NCI-H2196 treated with DMSO at 0.1 percent for 48 hours (cell line): ENCODE measurements around the gene LMCD1.

Experiments used
- DNase-seq: peaks from one replicate; lab custom pipeline; 2025; ENCODE audit not compliant: unreplicated experiment; lab: John Stamatoyannopoulos, UW

The LMCD1 gene

DNA sequence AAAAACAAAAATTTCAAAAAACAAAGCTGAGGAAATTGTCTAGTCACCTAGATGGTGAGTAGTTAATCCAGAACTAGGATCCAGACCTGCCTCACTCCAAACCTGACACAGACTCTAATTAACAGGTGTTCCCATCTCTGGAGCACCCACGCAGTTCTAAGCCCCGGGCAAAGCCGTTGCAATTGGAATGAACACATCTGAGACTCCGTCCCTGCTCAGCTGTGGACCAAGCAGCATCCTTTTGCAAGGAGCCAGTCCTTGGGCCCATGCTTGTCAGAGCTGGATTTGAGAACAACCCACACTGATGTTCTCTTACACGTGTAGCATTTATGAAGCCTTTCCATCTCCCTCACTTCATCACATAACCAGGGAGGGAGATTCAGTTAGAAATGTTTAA, 54.8 kb downstream of the LMCD1 start:
- no peak for DNase-seq

DNA sequence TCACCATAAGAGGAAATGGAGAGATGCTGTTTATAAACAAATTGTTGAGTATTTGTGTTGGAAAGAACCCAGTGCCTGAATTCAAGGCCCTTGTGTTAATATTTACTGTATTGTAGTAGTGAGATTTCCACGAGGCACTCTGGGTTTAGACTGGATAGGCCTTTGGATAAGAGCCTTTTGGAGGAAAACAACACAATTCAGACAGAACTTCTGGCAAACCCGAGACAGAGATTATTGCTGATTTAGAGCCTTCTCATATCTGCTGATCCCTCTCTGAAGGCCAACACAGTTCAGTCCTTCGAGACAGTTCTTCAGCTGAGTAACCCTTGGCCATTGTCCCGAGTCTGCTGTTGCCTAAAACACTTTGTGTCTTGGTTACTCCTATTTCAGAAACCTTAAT, 55.7 kb downstream of the LMCD1 start:
- DNase-seq: no peak

DNA sequence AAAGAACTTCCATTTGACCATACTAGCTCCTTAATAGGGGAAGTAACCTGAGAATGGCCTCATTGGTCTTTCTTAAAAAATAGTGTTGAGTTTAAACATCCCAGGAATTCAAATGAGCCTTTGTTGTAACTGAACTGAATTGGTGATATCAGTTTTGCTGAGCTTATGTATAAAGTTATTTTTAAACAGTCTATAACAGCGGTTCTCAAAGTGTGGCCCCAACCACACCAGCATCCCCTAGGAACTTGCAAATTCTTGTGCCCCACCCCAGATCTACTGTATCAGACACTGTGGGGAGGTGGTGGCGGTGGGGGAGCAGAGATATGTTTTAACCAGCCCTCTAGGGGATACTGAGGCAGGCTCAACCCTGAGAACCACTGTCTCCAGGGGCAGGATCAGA, 57.0 kb downstream of the LMCD1 start:
- no peak for DNase-seq

DNA sequence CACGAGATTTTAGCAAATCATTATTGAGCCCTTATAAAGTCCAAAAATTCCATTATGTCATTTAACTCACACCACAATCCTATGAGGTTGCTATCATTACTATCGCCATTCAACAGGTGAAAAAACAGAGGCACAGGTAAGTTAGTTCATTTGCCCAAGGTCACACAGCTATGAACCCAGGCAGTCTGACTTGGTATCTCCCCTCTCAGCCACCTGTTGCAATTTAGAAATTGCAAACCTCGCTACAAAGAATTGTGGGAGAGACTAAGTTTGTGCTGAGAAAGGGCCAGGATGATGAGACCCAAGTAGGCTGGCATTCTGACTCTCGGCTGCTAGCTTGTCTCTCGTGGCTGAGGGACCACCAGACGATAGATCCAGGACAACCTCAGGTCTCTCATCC, 57.7 kb downstream of the LMCD1 start:
- no peak for DNase-seq

DNA sequence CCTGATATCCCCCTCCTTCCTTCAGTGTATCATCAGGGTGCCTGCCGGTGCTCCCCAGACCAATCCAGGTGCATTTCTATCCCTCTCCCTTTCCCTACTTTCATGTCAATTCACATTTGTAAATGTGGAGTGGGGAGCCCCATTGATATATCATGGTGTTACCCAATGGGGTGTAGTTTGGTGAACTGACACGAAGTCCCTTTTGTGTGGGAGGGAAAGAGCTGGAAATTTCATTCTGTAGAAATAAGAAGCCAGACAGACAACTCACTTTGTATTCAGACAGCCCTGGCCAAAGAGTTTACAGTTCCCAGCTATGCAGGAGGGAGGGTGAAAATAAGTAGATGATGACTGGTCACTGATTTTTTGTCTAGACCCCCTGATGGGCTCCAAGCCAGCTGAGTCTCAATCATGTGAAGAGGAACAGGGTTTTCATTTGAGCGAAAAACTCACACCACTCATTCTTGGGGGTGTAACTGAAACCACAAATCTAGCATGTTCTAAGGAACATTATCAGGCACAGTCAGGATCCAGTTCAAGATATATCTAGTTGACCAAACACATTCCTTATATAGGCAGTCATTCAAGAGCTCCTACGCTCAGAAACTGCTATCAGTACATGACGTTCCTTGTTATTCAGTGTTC, 58.9 kb downstream of the LMCD1 start:
- no peak for DNase-seq

DNA sequence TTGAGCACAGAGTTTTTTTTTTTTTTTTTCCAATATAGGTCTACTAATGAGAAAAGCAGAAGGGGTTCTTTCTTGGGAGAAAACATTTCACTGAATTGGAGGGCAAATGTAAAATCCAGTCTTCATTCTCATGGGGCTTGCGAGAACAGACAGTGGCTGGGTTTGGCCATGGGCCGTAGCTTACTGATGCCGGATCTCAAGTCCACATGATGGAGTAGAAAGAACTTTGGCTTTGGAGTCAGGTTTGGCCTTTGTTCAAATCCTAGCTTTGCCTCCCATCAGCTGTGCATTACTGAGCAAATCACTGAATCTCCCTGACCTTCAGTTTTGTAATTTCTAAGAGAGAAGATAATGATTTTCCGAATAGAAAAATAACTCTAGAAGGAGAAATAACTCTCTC, 59.7 kb downstream of the LMCD1 start:
- no peak for DNase-seq

DNA sequence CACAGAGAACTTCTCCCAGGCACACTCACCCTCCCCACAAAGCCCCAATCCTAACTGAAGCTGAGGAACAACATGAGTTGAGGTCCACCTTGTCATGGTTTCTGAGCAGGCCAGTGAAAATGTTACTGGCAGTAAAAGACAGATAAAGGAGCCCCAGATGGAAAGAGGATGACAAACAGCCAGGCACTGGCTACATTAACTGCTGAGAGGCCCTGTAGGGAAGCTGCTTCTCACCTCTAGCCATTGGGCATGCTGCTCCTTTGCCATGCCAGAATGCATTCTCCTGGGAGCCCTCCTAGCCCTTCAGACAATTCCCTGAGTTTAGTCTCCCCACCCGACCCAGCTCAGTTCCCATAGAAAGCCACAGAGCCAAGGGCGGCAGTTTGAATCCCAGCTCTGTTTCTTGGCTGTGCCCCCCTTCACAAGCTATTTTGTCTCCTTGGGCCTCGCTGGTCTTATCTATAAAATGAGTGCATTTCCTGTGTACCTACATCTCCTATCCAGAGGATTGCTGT, 60.5 kb downstream of the LMCD1 start:
- no peak for DNase-seq

DNA sequence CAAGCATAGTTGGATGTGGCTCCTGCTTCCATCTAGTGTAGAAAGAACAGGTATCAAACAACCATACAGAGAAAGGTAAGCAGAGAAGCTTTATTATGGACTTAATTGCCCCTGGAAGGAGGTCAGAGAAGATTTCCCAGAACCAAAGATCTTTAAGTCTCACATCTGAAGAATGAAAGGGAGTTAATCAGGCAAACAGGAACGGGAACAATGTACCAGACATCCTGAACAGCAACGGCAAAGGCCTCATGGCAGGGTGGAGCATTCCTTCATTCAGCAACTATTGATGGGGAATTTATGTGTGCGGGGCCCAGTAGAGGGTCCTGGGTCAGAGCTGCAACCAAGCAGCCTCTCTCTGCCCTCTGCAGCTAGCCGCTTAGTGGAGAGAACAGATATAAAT, 61.5 kb downstream of the LMCD1 start:
- DNase-seq: no peak

DNA sequence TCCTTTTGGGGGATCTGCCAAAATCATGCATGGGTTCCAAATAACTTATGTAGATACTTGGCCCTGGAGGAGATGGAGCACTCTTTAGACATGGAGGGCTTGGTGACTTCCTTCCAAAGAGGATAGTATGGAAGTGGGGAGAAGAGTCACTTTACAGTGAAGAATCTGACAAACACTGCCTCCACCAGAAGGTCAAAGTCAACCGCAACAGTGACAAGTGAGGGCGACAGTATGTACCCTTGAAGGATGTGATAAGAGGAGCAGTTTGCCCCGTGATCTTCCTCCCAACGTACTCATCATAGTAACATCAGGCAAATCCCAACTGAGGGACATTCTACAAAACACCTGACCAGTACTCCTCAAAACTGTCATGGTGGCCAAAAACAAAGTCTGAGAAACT, 62.0 kb downstream of the LMCD1 start:
- DNase-seq: no peak

DNA sequence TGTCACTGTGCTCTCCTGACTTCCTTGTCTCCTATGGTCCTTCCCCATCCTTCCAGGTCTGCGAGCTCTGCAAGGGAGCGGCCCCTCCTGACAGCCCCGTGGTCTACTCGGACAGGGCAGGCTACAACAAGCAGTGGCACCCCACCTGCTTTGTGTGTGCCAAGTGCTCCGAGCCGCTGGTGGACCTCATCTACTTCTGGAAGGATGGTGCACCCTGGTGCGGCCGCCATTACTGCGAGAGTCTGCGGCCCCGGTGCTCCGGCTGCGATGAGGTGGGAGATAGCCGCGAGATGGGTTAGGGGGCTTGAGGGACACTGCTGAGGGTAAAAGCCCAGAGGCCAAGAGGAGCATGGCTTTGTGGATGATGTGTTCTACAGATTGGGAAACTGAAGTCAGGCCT, 63.8 kb downstream of the LMCD1 start:
- no peak for DNase-seq

DNA sequence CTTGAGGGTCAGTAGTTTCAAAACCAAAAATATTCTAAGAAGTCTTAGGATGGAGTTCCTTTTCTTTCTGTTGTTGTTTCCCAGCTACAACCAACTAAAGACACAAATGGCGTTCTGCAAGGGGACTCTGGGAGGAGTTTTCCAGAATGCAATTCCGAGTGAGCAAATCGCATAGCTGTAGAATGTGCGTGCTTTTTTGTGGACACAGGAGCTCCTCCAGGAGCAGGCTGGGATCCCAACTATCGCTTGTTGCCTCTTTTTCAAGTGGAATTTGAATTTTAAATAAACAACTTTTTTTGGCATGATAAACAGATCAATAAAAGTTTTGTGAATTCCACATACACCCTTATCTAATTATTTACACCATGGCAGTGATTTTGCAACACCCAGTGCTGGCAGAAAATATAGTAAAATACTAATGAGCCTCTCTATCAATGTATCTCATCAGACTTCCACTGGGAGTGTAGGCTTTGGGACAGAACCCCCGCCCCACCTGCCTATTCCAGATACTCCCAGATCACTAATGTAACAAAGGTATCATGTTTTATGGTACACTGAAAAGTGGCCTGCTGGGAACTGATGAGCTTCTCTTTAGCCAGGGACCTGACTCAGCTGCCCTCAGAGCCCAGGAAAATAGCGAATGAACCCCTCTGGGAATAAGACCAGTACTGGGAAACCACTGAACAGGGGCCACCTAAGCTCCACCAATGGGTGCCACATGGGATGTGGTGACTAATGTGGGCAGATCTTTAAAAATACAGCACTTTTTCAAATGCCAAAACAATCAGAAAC, 66.4 kb downstream of the LMCD1 start:
- DNase-seq: no peak

DNA sequence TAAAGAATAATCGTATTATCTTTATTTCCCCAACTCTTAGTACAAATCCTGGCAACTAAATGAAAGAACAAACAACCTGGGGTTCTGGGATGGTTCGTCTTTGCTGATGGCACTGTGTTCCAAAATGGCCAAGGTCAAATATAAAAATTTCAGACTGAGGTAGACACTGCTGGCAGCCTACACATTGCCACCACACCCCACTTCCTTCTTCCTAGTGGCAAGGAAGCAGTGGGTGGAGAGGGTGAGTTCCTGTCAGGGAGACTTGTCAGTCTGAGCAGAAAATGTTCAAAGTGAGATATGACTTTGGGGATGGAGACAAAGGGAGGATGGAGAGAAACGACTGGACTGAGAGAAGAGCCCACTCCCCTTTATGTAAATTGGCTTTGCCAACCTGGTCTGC, 69.6 kb downstream of the LMCD1 start:
- no peak for DNase-seq

DNA sequence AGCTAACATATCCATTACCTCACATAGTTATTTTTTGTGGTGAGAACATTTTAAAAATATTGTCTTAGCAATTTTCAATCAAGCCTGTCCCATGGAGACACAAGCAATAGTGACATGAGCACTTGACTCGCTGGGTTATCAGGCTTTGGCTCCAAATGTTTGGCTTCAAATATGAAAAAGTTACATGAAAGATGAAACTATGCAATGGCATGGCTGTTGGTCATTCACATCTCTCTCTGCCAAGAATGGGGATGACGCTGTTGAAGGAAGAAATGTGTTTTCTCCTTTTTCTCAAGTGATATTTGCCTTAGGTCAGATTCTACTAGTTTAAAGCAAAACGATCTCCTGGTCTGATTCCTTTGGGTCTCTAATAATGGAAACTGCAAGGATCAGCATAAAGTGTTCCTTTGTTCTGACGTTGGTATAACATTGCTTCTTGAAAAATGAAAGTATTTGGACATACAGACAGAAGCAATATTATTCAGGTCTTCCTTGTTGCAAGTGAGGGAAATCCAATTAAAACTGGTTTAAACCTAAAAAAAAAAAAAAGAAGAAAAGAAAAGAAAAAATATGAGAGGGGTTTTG, 71.8 kb downstream of the LMCD1 start:
- no peak for DNase-seq

DNA sequence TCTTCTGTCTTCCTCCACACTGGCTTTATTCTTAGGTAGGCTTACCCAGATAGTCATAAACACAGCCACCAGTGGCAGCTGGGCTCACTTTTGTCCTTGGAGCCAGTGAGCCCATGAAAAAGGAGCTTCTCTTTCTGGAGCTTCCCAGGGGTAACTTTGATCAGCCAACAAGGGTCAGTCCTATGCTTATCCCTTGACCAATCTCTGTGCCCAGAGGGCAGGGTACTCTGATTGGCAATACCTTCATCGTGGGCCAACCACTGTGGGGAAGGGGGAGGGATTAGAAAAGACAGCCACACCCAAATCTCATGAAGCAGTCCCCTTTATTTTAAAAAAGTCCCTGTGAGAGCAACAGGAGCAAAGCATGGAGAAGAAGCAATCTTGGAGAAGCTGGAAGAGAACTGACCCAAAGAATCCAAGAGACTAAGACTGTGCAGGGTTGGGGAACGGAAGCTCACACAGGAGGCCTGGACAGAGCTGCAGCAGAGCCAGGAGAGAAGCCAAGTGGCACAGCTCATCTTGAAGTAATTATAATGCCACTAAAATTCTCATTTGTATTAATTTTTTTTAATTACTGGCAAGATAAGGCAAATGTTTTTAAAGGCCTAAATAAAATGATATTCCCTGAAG, 72.5 kb downstream of the LMCD1 start:
- no peak for DNase-seq

DNA sequence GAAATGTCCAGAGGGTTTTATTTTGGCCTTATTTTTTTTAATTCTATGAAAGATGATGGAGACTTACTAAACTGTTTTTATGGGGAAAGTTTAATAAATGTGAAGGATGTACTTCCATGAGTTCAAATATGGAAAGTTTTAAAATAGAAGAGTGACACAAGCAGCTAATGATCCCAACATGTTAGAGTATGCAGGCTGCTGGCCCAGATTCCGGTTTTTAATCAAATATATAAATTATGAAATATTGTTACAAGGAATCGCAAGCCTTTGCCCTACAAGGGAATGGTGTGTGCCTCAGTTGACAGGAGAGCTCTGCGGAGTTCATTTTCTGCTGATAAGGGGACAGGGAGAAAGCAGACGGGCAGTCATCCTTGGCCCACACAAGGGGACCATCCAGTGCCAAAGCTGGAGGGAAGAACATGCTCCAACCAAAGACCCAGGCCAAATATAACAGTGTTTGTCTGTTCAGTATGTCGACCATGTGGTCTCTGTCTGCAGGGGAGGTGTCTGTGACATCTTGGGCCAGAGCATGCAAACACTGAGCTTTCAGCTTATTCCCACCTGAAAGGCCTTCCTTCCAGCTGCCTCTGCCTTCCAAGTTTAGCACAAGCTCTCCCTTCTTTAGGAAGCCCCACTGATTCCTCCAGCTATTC, 73.2 kb downstream of the LMCD1 start:
- no peak for DNase-seq

DNA sequence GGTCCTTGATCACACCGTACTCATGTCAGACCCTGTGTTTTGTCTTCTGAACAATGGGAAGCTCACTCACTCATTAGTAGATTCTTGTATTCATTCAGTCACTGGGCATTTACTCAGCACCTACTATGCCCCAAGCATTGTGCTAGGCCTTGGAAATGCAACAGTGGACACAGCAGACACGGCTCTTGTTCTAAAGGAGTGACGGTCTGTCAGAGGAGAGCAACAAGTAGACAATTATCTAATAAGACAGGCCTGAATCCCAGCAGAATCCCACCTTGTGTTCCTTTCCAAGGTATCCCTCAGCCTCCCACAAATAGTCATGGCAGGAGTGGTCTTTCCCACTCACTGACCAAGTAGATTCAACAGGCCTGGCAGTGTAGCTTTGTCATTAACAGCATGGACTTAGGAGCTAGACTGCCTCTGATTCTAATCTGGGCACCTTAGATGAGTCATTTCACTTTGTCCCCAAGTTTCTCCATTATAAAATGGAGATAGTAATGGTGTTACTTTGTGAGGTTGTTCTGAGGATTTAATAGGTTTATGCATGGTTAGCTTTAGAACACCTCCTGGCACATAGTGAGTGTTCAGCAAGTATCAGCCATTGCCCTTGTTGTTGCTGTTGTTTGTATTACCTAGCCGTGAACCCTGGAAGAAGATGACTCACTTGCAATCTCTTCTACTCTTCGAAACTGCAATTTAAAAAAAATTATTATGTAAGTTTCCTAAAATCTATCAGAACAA, 73.9 kb downstream of the LMCD1 start:
- DNase-seq: no peak

DNA sequence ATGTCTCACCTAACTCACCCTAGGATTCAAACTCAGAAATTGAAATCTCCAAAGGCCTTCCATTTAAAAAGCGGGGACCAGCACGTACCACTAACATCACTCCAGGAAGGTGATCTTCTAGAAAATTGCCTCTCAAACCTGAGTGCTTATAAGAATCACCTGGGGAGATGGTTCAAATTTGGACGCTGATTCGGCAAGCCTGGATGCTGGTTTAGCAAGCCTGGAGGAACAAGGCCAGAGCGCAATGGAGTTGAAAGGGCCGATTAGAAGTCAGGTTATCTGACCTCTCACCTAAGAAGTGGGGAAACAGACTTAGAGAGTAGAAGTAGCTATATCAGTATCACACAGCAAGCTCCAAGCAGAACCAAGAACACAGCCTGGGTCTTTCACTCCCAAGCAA, 74.8 kb downstream of the LMCD1 start:
- DNase-seq: no peak

DNA sequence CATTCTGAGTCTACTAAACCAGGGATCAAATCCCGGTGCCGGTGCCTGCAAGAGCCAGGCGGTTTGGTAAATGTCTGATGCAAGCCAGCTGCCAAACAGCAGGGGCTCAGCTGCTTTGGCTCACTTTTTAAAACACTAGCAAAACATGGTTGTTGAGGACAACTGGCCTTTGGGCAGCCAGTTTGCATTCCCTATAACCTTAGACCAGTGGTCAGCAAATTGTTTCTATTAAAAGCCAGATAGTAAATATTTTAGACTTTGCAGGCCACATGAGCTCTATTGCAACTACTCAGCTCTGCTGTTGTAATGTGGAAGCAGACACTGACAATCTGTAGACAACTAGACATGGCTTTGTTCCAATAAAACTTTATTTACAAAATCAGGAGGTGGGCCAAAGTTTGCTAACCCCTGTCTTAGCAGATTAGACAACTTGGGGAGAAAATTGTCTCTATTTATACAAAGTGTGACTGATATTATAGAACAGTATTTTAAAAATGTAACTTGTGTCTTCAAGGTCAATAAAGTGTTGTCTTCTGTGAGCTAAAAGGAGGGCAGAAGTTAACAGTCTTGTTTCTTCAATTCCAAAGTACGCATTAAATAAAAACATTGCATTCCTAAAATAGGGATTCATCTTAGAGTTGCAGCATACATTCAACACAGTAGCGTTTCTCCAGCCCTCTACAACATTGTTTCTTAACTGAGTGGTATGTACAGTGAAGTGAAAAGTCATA, 75.4 kb downstream of the LMCD1 start:
- DNase-seq: no peak

DNA sequence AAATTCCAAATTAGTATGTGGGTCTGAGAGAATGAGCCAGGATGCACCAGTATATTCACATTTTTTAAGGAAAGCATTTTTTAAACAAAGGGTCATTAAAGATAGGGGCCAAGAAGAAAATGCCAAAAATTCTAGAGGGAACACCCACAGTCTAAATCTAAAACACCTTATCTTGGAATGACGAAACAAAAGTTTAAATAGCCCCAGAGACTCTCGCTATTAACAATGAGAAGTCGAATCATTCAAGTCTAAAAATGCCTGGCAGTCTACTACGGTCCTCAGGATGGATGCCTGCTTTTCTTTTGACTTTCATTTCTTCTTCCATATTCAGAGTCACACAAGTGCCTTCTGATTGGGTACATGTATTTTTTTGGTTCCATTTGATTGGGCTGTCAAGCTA, 76.7 kb downstream of the LMCD1 start:
- DNase-seq: no peak

DNA sequence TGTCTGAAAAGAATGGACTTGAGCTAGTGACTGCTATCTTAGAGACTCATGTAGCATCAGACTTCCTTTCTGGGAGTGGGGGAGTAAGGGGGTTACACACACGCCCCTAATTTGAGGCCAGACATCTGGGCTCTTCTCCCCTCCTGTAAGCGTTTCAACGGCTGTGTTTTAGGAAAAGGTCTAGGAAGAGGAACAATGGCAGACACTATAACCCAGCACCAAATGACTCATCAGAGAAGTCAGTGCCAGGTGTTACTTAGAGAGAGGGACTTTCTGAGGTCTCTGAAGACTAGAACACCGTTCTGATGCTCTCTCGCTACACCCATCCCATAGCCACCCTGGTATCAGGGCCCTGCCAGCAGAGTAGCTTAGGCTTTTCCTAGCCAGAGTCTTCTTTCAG, 77.5 kb downstream of the LMCD1 start:
- no peak for DNase-seq
